HUES64 (cell line): ENCODE results near the gene HOXA5.

Source experiments
- H3K27ac ChIP-seq: 2 replicates; pipeline ENCODE4 v1.7.0; 2013; ENCODE audit warnings: low read depth, low read length, inconsistent platforms
- H3K27me3 ChIP-seq: 2 replicates; pipeline ENCODE4 v1.6.1; 2013; ENCODE audit warnings: mild to moderate bottlenecking, low read length; ENCODE audit not compliant: insufficient read depth
- H3K36me3 ChIP-seq: 2 replicates; pipeline ENCODE4 v1.6.1; 2013; ENCODE audit warnings: mild to moderate bottlenecking, low read length; ENCODE audit not compliant: insufficient read depth
- H3K4me1 ChIP-seq: 2 replicates; pipeline ENCODE4 v1.6.1; 2013; ENCODE audit warnings: mild to moderate bottlenecking, low read length, moderate library complexity; ENCODE audit not compliant: insufficient read depth
- H3K4me3 ChIP-seq: 2 replicates; pipeline ENCODE4 v1.5.1; 2013; ENCODE audit warnings: mild to moderate bottlenecking, low read length, moderate library complexity
- H3K9ac ChIP-seq: 2 replicates; pipeline ENCODE4 v1.6.1; 2013; ENCODE audit warnings: mild to moderate bottlenecking, low read depth, low read length
- H3K9me3 ChIP-seq: 2 replicates; pipeline ENCODE4 v1.6.1; 2013; ENCODE audit warnings: low read depth, low read length; ENCODE audit not compliant: insufficient read depth
- WGBS: fragments of 150-250, 120-280 bp; methylation state at CpG from one replicate; pipeline ENCODE4 v1.1.7; 2013; ENCODE audit warnings: missing lambda C conversion rate; 5-methylcytosine and 5-hydroxymethylcytosine counted together

The HOXA5 gene

GRCh38 chr7:27186668-27187474 is 43.4 kb upstream of the HOXA5 start:
- 22% methylated on average over 1 of the region's 4 CpGs for WGBS
- Histone ChIP-seq H3K36me3 (no peaks in the 10 kb centered on the region), H3K4me3 (no peak overlapping the region), H3K27ac (no peak overlapping the region), H3K9me3 (no peaks in the 10 kb centered on the region), H3K27me3 (peaks cover 100% of the 10 kb centered on the region), H3K4me1 (peaks cover 17% of the 10 kb centered on the region), H3K9ac (no peak overlapping the region)

GRCh38 chr7:27185854-27186667 is 42.6 kb upstream of the HOXA5 start:
- H3K27me3 ChIP-seq: peaks cover 100% of the 10 kb centered on the region
- no peak overlapping the region for H3K9ac ChIP-seq
- no peak overlapping the region for H3K27ac ChIP-seq
- no peaks in the 10 kb centered on the region for H3K9me3 ChIP-seq
- H3K36me3 ChIP-seq: no peaks in the 10 kb centered on the region
- WGBS: 3% methylated on average over 23 of the region's 24 CpGs
- H3K4me1 ChIP-seq: peaks cover 17% of the 10 kb centered on the region
- H3K4me3 ChIP-seq: no peak overlapping the region

GRCh38 chr7:27185013-27185853 is 41.8 kb upstream of the HOXA5 start, which contains the start of gene HOXA11:
Gene HOXA11 (minus strand): TSS chr7:27185232. CDS start chr7:27185144, 88 bp downstream.
- Histone ChIP-seq H3K4me3 (no peak within 1 kb of the TSS), H3K9ac (no peak within 1 kb of the TSS), H3K27me3 (peaks cover 100% of the 10 kb centered on the region), H3K27ac (no peak within 1 kb of the TSS), H3K36me3 (no peaks in the 10 kb centered on the region), H3K9me3 (no peaks in the 10 kb centered on the region), H3K4me1 (peaks cover 17% of the 10 kb centered on the region)
- 5% methylated on average over 42 of the region's 43 CpGs for WGBS

- Histone ChIP-seq H3K27me3 (peaks cover 100% of the 10 kb centered on the region), H3K27ac (no peak overlapping the region), H3K36me3 (no peaks in the 10 kb centered on the region), H3K9ac (no peak overlapping the region), H3K4me1 (peaks cover 18% of the 10 kb centered on the region), H3K4me3 (no peak overlapping the region), H3K9me3 (no peaks in the 10 kb centered on the region)
- WGBS: 2% methylated on average over 72 of the region's 72 CpGs
Measured at GRCh38 chr7:27184337-27185012, 41.0 kb upstream of the HOXA5 start.

- Histone ChIP-seq H3K4me3 (no peak overlapping the region), H3K9ac (no peak overlapping the region), H3K9me3 (no peaks in the 10 kb centered on the region), H3K36me3 (no peaks in the 10 kb centered on the region), H3K4me1 (peaks cover 23% of the 10 kb centered on the region), H3K27me3 (peaks cover 100% of the 10 kb centered on the region), H3K27ac (no peak overlapping the region)
- WGBS: 2% methylated on average over 28 of the region's 30 CpGs
Measured at GRCh38 chr7:27183682-27184336, 40.3 kb upstream of the HOXA5 start.

GRCh38 chr7:27182861-27183681 is 39.6 kb upstream of the HOXA5 start:
- no peak overlapping the region for H3K9ac ChIP-seq
- peaks cover 100% of the 10 kb centered on the region for H3K27me3 ChIP-seq
- H3K9me3 ChIP-seq: no peaks in the 10 kb centered on the region
- H3K27ac ChIP-seq: no peak overlapping the region
- 2% methylated on average over 39 of the region's 39 CpGs for WGBS
- no peaks in the 10 kb centered on the region for H3K36me3 ChIP-seq
- no peak overlapping the region for H3K4me3 ChIP-seq
- peaks cover 24% of the 10 kb centered on the region for H3K4me1 ChIP-seq

- no peak overlapping the region for H3K4me3 ChIP-seq
Measured at GRCh38 chr7:27182285-27182841, 38.9 kb upstream of the HOXA5 start.

GRCh38 chr7:27181795-27182275 is 38.4 kb upstream of the HOXA5 start:
- Histone ChIP-seq H3K4me1 (peaks cover 20% of the 10 kb centered on the region), H3K27me3 (peaks cover 100% of the 10 kb centered on the region), H3K36me3 (no peaks in the 10 kb centered on the region), H3K27ac (no peak overlapping the region), H3K9me3 (no peaks in the 10 kb centered on the region), H3K4me3 (no peak overlapping the region), H3K9ac (no peak overlapping the region)
- WGBS: 39% methylated on average over 4 of the region's 4 CpGs

More at GRCh38 chr7:27182285-27182841, 38.9 kb upstream of the HOXA5 start:
- no peaks in the 10 kb centered on the region for H3K36me3 ChIP-seq
- H3K9me3 ChIP-seq: no peaks in the 10 kb centered on the region
- H3K4me1 ChIP-seq: peaks cover 20% of the 10 kb centered on the region
- peaks cover 100% of the 10 kb centered on the region for H3K27me3 ChIP-seq
- 30% methylated on average over 4 of the region's 4 CpGs for WGBS
- H3K9ac ChIP-seq: no peak overlapping the region
- H3K27ac ChIP-seq: no peak overlapping the region
